Large intestine (tissue), 3 donors: ENCODE data around the gene MASP1. TPM values are rescaled to one million over a fixed set of nuclear protein-coding genes. Genes with fewer than 3 reads are reported as not detected.

Experiments
- DNase-seq, 2 donors: peaks; one replicate each; pipeline versions ENCODE4 v3.0.0 to v3.0.0-alpha.2; 2013
- H3K27ac ChIP-seq: one replicate; pipeline ENCODE4 v1.5.1; 2013; ENCODE audit warnings: low read length
- H3K27me3 ChIP-seq: 2 replicates; pipeline ENCODE4 v1.6.1; 2013; ENCODE audit warnings: low read length; ENCODE audit not compliant: control insufficient read depth, insufficient read depth
- H3K36me3 ChIP-seq: 2 replicates; pipeline ENCODE4 v1.6.1; 2013; ENCODE audit warnings: low read length; ENCODE audit not compliant: control insufficient read depth, insufficient read depth
- H3K4me1 ChIP-seq: one replicate; pipeline ENCODE4 v1.6.1; 2013; ENCODE audit warnings: low read length; ENCODE audit not compliant: control insufficient read depth, insufficient read depth
- H3K4me3 ChIP-seq: one replicate; pipeline ENCODE4 v1.5.1; 2013; ENCODE audit warnings: low read length
- H3K9me3 ChIP-seq: one replicate; pipeline ENCODE4 v1.6.1; 2013; ENCODE audit warnings: mild to moderate bottlenecking, low read depth, low read length, moderate library complexity; ENCODE audit not compliant: control insufficient read depth
- WGBS: methylation state at CpG from one replicate; pipeline ENCODE4 v1.1.5; 2013; ENCODE audit warnings: low lambda C conversion rate; ENCODE audit not compliant: insufficient coverage; 5-methylcytosine and 5-hydroxymethylcytosine counted together
- polyA plus RNA-seq: library from polyadenylated mRNA; unstranded; fragments of 120-200 nt; gene quantifications from one replicate; pipeline ENCODE4 v1.2.1, GENCODE V29; 2013

MASP1 gene
- polyA plus RNA-seq, 1 donor = 56.6 TPM

DNA sequence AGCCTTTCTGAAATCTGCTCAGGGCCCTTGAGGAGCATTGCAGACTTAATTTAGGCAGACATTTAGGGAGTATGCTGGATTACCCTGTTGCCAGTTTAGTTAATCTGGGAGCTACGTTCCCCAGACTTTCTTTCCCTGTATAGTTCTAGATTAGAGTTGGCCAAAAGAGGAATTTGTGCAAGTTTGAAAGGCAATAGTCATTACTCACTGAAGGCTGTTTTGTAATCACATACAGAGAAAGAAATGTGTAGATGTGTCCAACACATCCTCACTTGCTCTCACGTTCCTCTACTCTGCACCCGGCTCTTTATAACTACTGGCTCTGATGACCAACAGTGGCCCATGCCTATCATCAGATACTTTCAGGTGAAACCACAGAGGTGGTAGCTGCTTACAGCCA lies 24.2 kb downstream of the MASP1 start:
- DNase-seq = no peak
- Histone ChIP-seq H3K27ac (no peak overlapping the region), H3K4me3 (no peak overlapping the region), H3K9me3 (no peaks in the 10 kb centered on the region), H3K27me3 (no peaks in the 10 kb centered on the region), H3K36me3 (peaks cover 9% of the 10 kb centered on the region), H3K4me1 (peaks cover 17% of the 10 kb centered on the region)
- WGBS = 60% methylated on average over 1 of the region's 3 CpGs

DNA sequence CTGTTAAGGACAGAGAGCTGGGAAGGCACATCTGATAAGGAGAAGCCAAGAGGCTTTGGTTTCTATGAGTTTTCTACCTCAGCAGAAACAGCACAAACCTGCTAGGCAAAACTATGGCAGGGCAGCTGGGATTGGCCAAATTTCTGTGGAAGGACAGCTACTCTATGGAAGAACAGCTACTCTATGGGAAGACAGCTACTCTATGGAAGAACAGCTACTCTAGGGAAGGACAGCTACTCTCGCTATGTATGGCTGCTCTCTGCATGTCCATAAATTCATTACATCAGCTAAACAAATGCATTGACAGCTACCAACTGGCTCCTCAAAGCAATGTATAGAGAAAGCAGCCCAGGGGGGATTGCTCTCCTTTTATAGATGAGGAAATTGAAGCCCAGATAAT lies 24.8 kb downstream of the MASP1 start:
- WGBS = no CpG with 5 or more reads among the region's 1 CpG
- Histone ChIP-seq H3K27me3 (no peaks in the 10 kb centered on the region), H3K9me3 (no peaks in the 10 kb centered on the region), H3K4me3 (no peak overlapping the region), H3K27ac (no peak overlapping the region), H3K36me3 (peaks cover 9% of the 10 kb centered on the region), H3K4me1 (peaks cover 17% of the 10 kb centered on the region)
- no peak for DNase-seq

DNA sequence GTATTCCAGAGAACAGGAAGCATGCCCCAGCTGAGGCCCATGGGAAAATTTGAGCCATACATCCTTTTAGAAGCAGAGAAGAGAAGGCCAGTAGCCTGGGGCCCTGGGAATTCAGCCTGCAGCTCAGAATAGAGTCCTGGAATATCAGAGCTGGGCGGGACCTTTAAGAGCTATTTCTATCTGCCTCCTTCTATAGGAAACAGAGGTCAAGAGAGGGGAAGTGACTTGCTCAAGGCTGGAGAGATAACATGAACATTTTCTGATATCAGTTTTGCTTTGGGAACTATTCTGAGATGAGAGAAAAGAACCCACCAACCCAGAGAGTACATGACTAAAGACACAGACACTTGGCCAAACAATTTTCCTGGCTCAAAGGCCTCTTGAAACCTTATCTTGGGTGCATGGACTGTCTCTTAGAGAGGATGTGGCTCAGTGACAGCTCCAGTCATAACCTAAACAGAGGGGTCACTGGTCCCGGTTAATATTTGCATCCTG lies 26.0 kb downstream of the MASP1 start:
- Histone ChIP-seq H3K36me3 (peaks cover 12% of the 10 kb centered on the region), H3K4me1 (peaks cover 17% of the 10 kb centered on the region), H3K9me3 (no peaks in the 10 kb centered on the region), H3K4me3 (no peak overlapping the region), H3K27ac (no peak overlapping the region), H3K27me3 (no peaks in the 10 kb centered on the region)
- WGBS = no CpG with 5 or more reads among the region's 2 CpGs
- peak in 1 of 2 donors; percentile 20 for DNase-seq

DNA sequence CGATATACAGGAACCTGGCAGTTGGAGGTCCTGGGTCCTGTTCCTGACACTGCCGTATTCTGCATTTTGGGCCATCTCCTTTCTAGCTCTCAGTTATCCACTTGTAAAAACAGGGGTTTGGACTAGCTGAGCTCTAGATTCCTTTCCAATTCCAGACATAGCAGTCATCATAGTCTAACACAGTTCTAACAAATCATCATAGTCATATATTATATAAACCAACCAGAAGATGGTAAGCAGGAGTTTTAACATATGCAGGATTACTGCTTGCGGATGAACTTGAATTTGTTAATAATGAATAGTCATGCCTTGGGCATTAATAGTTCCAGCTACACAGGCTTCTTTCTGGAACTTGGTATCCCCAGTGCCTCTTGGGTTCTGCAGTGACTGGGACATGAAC lies 26.6 kb downstream of the MASP1 start:
- no CpG with 5 or more reads among the region's 3 CpGs for WGBS
- H3K9me3 ChIP-seq = no peaks in the 10 kb centered on the region
- H3K4me1 ChIP-seq = peaks cover 17% of the 10 kb centered on the region
- H3K36me3 ChIP-seq = peaks cover 11% of the 10 kb centered on the region
- H3K27me3 ChIP-seq = no peaks in the 10 kb centered on the region
- no peak for DNase-seq
- H3K27ac ChIP-seq = peak overlapping the region; percentile 39
- H3K4me3 ChIP-seq = no peak overlapping the region

DNA sequence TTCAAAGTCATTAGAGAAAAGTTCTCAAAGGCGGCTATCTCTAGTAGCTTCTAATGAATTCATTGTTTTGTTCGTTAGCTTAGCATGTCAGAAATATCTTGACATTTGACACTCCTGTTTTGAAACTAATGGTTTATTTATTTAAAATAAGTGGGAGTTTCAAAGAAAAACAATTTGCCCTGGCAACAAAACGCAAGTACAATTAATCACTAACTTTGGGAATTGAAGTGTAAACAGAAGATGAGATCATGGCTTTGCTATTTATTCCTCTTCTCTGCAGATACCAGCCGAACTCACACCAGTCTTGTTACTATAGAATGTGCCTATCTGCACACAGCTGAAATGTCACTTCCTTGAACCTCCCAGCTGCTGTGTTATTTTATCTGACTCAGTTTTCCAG lies 27.5 kb downstream of the MASP1 start:
- Histone ChIP-seq H3K36me3 (peaks cover 14% of the 10 kb centered on the region), H3K9me3 (no peaks in the 10 kb centered on the region), H3K4me3 (no peak overlapping the region), H3K4me1 (peaks cover 17% of the 10 kb centered on the region), H3K27me3 (no peaks in the 10 kb centered on the region), H3K27ac (peak overlapping the region; percentile 39)
- 8% methylated on average over 2 of the region's 4 CpGs for WGBS
- peak; percentile 50 to 69 for DNase-seq

DNA sequence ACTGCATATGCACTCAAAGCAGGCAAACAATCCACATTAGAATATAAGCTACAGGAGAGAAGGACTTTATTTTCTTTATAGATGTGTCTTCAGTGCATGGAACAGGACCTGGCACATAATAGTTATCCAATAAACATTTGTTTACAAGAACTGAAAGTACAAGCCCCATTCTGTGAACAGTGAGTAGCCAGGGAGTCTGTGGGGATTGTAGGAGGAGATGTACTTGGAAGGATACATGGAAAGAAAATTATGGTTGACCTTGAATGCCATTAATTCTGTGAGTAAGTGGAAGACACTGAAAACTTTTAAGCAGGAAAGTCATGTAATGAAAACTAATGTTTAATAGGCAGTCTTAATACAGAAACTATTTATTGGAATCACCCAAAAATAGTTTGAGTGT lies 28.3 kb downstream of the MASP1 start:
- Histone ChIP-seq H3K4me3 (no peak overlapping the region), H3K27me3 (no peaks in the 10 kb centered on the region), H3K36me3 (peaks cover 21% of the 10 kb centered on the region), H3K9me3 (no peaks in the 10 kb centered on the region), H3K4me1 (peaks cover 17% of the 10 kb centered on the region), H3K27ac (no peak overlapping the region)
- no peak for DNase-seq

DNA sequence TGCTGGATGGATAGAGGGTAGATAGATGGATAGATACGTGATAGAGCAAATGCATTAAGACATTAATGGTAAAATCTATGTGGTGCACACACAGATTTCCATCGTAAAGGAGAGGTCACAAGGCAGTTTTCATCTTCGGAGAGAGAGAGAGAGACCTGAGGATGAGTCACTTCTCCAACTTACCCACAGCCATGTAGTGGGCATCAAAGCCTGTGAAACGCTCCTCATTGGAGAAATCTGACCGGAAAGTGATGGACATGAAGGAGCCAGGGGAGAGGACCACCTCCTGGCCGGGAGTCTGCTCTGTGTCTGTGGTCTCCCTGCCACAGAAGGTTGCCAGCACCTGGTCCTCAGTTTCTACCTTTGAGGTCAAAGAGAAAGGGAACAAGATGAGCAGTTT lies 29.2 kb downstream of the MASP1 start:
- peaks cover 23% of the 10 kb centered on the region for H3K36me3 ChIP-seq
- 100% methylated on average over 1 of the region's 6 CpGs for WGBS
- no peak overlapping the region for H3K4me3 ChIP-seq
- H3K9me3 ChIP-seq = no peaks in the 10 kb centered on the region
- H3K4me1 ChIP-seq = peaks cover 17% of the 10 kb centered on the region
- no peaks in the 10 kb centered on the region for H3K27me3 ChIP-seq
- DNase-seq = no peak
- no peak overlapping the region for H3K27ac ChIP-seq

DNA sequence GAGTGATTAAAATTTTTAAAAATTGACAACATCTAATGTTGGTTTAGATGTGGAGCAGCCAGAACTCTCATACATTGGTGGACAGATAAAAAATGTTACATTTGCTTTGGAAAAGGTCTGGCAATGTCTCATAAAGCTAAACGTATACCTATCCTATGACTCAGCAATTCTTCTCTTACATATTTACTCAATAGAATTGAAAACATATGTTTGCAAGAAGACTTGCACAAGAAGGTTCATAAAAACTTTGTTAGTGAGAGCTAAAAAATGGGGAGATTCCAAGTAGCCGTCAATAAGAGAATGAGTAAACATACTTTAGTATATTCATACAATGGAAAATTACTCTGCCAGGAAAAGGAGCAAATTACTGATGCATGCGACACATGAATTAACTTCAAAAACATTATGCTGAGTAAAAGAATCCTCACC lies 30.0 kb downstream of the MASP1 start:
- H3K36me3 ChIP-seq = peaks cover 27% of the 10 kb centered on the region
- 92% methylated on average over 2 of the region's 3 CpGs for WGBS
- H3K4me3 ChIP-seq = no peak overlapping the region
- no peaks in the 10 kb centered on the region for H3K27me3 ChIP-seq
- H3K4me1 ChIP-seq = peaks cover 17% of the 10 kb centered on the region
- no peak for DNase-seq
- H3K27ac ChIP-seq = no peak overlapping the region
- H3K9me3 ChIP-seq = no peaks in the 10 kb centered on the region

DNA sequence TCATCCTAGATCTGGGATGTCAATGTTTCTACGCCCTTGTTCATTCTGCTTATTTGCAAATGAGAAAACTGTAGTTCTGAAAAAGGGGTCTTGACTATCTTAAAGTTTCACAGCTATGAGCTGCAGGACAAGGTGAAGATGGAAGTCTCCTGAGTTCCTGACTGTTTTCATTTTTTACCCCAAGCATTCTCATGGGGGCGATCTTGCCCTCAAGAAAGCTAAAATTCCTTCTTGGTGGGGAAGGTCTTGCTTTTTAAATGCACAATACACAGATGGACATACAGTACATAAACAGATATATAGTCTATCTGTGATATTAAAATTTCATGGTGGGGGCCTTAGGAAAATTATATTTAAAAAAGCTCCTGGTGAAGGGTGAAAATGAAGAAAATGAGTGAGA lies 32.4 kb downstream of the MASP1 start:
- peaks cover under 1% of the 10 kb centered on the region for H3K4me1 ChIP-seq
- no peak overlapping the region for H3K4me3 ChIP-seq
- H3K27me3 ChIP-seq = no peaks in the 10 kb centered on the region
- H3K36me3 ChIP-seq = peaks cover 37% of the 10 kb centered on the region
- H3K9me3 ChIP-seq = no peaks in the 10 kb centered on the region
- H3K27ac ChIP-seq = no peak overlapping the region
- no CpG with 5 or more reads among the region's 2 CpGs for WGBS
- no peak for DNase-seq

DNA sequence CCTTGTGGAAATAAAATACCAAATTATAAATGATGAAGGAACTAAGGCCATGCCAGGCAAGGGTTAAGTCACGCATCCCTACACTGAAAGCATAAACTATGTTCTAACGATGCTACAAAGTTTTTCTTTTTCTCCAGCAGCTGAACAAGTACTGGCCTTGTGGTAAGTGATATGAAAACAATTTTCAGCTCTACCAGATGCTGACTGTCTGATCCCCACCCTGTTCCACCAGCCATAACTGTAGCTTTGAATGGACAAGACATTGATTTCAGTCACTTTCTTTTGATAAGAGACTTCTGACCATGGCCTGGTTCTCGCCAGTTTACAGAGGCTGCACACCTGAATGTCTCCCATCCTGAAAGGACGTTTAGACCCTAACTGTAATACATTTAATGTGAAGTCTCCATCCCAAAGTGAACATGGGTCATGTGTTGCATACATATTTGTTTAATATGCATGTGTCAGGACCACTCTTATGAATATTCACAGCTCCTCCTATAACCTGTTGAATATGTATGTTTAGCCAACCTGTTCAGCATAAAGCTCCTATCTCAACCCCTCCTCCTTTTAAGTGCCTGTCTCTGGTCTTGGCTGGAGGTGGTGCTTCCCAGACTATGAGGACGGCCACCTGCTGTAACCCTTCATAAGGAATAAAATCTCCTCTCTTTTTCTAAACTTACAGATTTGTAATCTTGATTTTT lies 33.4 kb downstream of the MASP1 start:
- no peak for DNase-seq
- no peaks in the 10 kb centered on the region for H3K4me1 ChIP-seq
- H3K4me3 ChIP-seq = no peak overlapping the region
- H3K9me3 ChIP-seq = no peaks in the 10 kb centered on the region
- 100% methylated on average over 1 of the region's 5 CpGs for WGBS
- peaks cover 38% of the 10 kb centered on the region for H3K36me3 ChIP-seq
- H3K27me3 ChIP-seq = no peaks in the 10 kb centered on the region
- no peak overlapping the region for H3K27ac ChIP-seq

DNA sequence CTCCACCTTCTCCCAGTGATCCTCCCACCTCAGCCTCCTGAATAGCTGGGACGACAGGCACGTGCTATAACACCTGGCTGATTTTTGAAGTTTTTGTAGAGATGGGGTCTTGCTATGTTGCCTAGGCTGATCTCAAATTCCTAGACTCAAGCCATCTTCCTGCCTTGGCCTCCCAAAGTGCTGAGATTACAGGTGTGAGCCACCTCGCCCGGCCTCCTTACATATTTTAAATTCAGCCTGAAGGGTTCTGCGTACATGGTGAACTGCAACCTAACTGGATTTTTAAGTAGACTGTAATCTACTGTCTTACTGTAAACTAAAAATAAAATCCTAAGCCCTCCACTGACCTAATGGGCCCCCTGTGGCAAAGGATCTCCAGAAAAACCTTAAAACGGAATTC lies 34.1 kb downstream of the MASP1 start:
- no CpG with 5 or more reads among the region's 6 CpGs for WGBS
- no peaks in the 10 kb centered on the region for H3K27me3 ChIP-seq
- H3K27ac ChIP-seq = no peak overlapping the region
- no peak for DNase-seq
- no peak overlapping the region for H3K4me3 ChIP-seq
- no peaks in the 10 kb centered on the region for H3K9me3 ChIP-seq
- H3K4me1 ChIP-seq = no peaks in the 10 kb centered on the region
- H3K36me3 ChIP-seq = peaks cover 43% of the 10 kb centered on the region
